ENCODE measurements around the gene CCDC149. TPM values are rescaled to one million over a fixed set of nuclear protein-coding genes. Genes with fewer than 3 reads are reported as not detected.

Gene CCDC149
- total RNA-seq (2022) (0.95 and 1.7 TPM in 2 replicates), Bru-seq, nascent RNA (percentile 25 among the genes with signal in this experiment), BruChase-seq, experiment 1, labeled RNA remaining after a 2-hour chase (percentile 23 among the genes with signal in this experiment), BruChase-seq, experiment 2, labeled RNA remaining after a 6-hour chase (percentile 18 among the genes with signal in this experiment)
- long read RNA-seq, partial matches to known transcripts, result 0 of 5 reads
- long read RNA-seq, other reads (novel, unspliced or antisense), result 2 of 5 reads

- H3K27ac Mint-ChIP-seq (ENCODE audit: unreplicated experiment), result peak within 1 kb of the TSS; percentile 65
- H3K4me3 Mint-ChIP-seq (ENCODE audit: unreplicated experiment), result peak within 1 kb of the TSS; percentile 75
- ChIA-PET CTCF (no interaction called here), POLR2A (no interaction called here)
- no peaks in the 10 kb centered on the region for H3K36me3 Mint-ChIP-seq (ENCODE audit: insufficient read depth, unreplicated experiment)
- 0 out of 2 replicates have a peak, but pooled peaks cover 3% of the 10 kb centered on the region for H3K9me3 ChIP-seq
- peak; percentile 41 to 55 for DNase-seq
- H3K36me3 ChIP-seq (ENCODE audit: control insufficient read depth, insufficient read depth, low read length), result no peaks in the 10 kb centered on the region
- intact Hi-C loops (cut with micrococcal nuclease; ENCODE audit: unreplicated experiment), result no loop called here
- no peaks in the 10 kb centered on the region for H3K4me1 Mint-ChIP-seq (ENCODE audit: low read depth, unreplicated experiment)
- peaks cover 4% of the 10 kb centered on the region for H3K27me3 Mint-ChIP-seq (ENCODE audit: insufficient read depth, unreplicated experiment)
- H3K4me3 ChIP-seq (ENCODE audit: low read depth, low read length), result peak within 1 kb of the TSS; percentile 33
- H3K27me3 ChIP-seq (replicated peaks; ENCODE audit: control insufficient read depth, insufficient read depth, low read length), result no peaks in the 10 kb centered on the region
- H3K4me1 ChIP-seq, result no peaks in the 10 kb centered on the region
- no peak for TF ChIP-seq CTCF (IDR thresholded peaks at IDR 0.05; ENCODE audit: insufficient read depth in 1 of 2, low read depth in 1 of 2, low read length in 1 of 2, severe bottlenecking in 1 of 2, unreplicated experiment in 1 of 2)
- H3K9me3 Mint-ChIP-seq (ENCODE audit: unreplicated experiment), result peaks cover 13% of the 10 kb centered on the region
- no TSS peak for BruUV-seq (replicated peaks)
Observed at GRCh38 chr4:24912252-24913118, at the start of gene CCDC149. Gene CCDC149, minus strand, starts transcription at chr4:24913042. Its CDS starts 178 bp downstream, at chr4:24912864.

GRCh38 chr4:24957886-24958285 is 45.0 kb upstream of the CCDC149 start:
- CTCF ChIA-PET, result no interaction called here

More at GRCh38 chr4:24957886-24958285, 45.0 kb upstream of the CCDC149 start:
- H3K4me1 ChIP-seq, result no peaks in the 10 kb centered on the region
- no peak overlapping the region for H3K4me3 ChIP-seq (ENCODE audit: low read depth, low read length)
- no peaks in the 10 kb centered on the region for H3K27me3 ChIP-seq (replicated peaks; ENCODE audit: control insufficient read depth, insufficient read depth, low read length)
- intact Hi-C loops (cut with micrococcal nuclease; ENCODE audit: unreplicated experiment), result no loop called here
- TF ChIP-seq CTCF (IDR thresholded peaks at IDR 0.05; ENCODE audit: insufficient read depth in 1 of 2, low read depth in 1 of 2, low read length in 1 of 2, severe bottlenecking in 1 of 2, unreplicated experiment in 1 of 2), result no peak
- Mint-ChIP-seq H3K27ac (ENCODE audit: unreplicated experiment) (no peak overlapping the region), H3K4me1 (ENCODE audit: low read depth, unreplicated experiment) (no peaks in the 10 kb centered on the region), H3K9me3 (ENCODE audit: unreplicated experiment) (no peaks in the 10 kb centered on the region), H3K27me3 (ENCODE audit: insufficient read depth, unreplicated experiment) (peaks cover 4% of the 10 kb centered on the region), H3K36me3 (ENCODE audit: insufficient read depth, unreplicated experiment) (no peaks in the 10 kb centered on the region), H3K4me3 (ENCODE audit: unreplicated experiment) (no peak overlapping the region)
- BruUV-seq (replicated peaks), result no TSS peak
- H3K9me3 ChIP-seq, result no peaks in the 10 kb centered on the region
- POLR2A ChIA-PET, result no interaction called here
- H3K36me3 ChIP-seq (ENCODE audit: control insufficient read depth, insufficient read depth, low read length), result no peaks in the 10 kb centered on the region
- no peak for DNase-seq
